HTR-8/SVneo (cell line): ENCODE measurements around the gene TAF12.
"Not testable (repeated sequence)": the region's sequence is repeated elsewhere in the genome, so short reads cannot be mapped to it uniquely, and the experiment has no call there.

Experiments
- DNase-seq: peaks from one replicate; pipeline ENCODE4 v3.0.0; 2011; ENCODE audit warnings: low spot score, mixed read lengths; ENCODE audit not compliant: insufficient read length
- FAIRE-seq: peaks from 2 replicates; lab custom pipeline; 2011; peaks lifted over from hg19 to GRCh38; lab: Jason Lieb, UNC

Gene TAF12

GRCh38 chr1:28642847-28643635 lies at the start of gene TAF12:
TSS of gene TAF12 (minus strand) at chr1:28643067. CDS start at chr1:28622081, 20,986 bp downstream.
- FAIRE-seq (peak; percentile 78), DNase-seq (peak; percentile 83)

GRCh38 chr1:28691627-28692026 lies 48.8 kb upstream of the TAF12 start:
- FAIRE-seq, DNase-seq: not testable (repeated sequence)

- DNase-seq (no peak), FAIRE-seq (no peak)
Observed at GRCh38 chr1:28684937-28685336, 42.1 kb upstream of the TAF12 start.

GRCh38 chr1:28682840-28683239 lies 40.0 kb upstream of the TAF12 start:
- FAIRE-seq (no peak), DNase-seq (no peak)

- DNase-seq (no peak), FAIRE-seq (no peak)
Observed at GRCh38 chr1:28680151-28680550, 37.3 kb upstream of the TAF12 start.

- DNase-seq (no peak), FAIRE-seq (no peak)
Observed at GRCh38 chr1:28675924-28676257, 33.0 kb upstream of the TAF12 start.

- not testable (repeated sequence) for DNase-seq, FAIRE-seq
Observed at GRCh38 chr1:28672971-28673370, 30.1 kb upstream of the TAF12 start.

GRCh38 chr1:28671254-28671780 lies 28.4 kb upstream of the TAF12 start:
- DNase-seq, result no peak
- no peak for FAIRE-seq

- FAIRE-seq (no peak), DNase-seq (no peak)
Observed at GRCh38 chr1:28668956-28669723, 26.3 kb upstream of the TAF12 start.

GRCh38 chr1:28668191-28668955 lies 25.5 kb upstream of the TAF12 start, which contains the start of gene GMEB1:
TSS of gene GMEB1 (plus strand) at chr1:28668784. CDS start at chr1:28683613, 14,829 bp downstream.
- peak; percentile 87 for DNase-seq
- FAIRE-seq, result peak; percentile 58

- FAIRE-seq (no peak), DNase-seq (no peak)
Observed at GRCh38 chr1:28666806-28667205, 23.9 kb upstream of the TAF12 start.

GRCh38 chr1:28663871-28664470 lies 21.1 kb upstream of the TAF12 start:
- DNase-seq (no peak), FAIRE-seq (no peak)

GRCh38 chr1:28656335-28656734 lies 13.5 kb upstream of the TAF12 start:
- no peak for DNase-seq
- FAIRE-seq, result no peak

- DNase-seq, FAIRE-seq: not testable (repeated sequence)
Observed at GRCh38 chr1:28655448-28656311, 12.8 kb upstream of the TAF12 start.

- DNase-seq, FAIRE-seq: not testable (repeated sequence)
Observed at GRCh38 chr1:28653870-28654269, 11.0 kb upstream of the TAF12 start.

GRCh38 chr1:28653063-28653462 lies 10.2 kb upstream of the TAF12 start:
- not testable (repeated sequence) for FAIRE-seq, DNase-seq

GRCh38 chr1:28648474-28649198 lies 5.8 kb upstream of the TAF12 start, which contains the start of gene RNU11:
TSS of gene RNU11 (plus strand) at chr1:28648600.
- no peak for FAIRE-seq
- DNase-seq, result peak; percentile 65

- DNase-seq, result peak; percentile 87
- no peak for FAIRE-seq
Observed at GRCh38 chr1:28648008-28648473, 5.2 kb upstream of the TAF12 start.
